Keratinocyte (primary cell): Measurements from ENCODE around the gene CD8B.

ENCODE experiments used
- CTCF ChIP-seq, 3 experiments: IDR thresholded peaks in 1 of 3; conservative IDR thresholded peaks in 1 of 3; optimal IDR thresholded peaks in 1 of 3; 2 replicates in 2 of 3; 3 replicates in 1 of 3; pipeline versions ENCODE3 to v1.5.1; 2011; ENCODE audit warnings: low read length in 3 of 3, mild to moderate bottlenecking in 3 of 3, moderate library complexity in 2 of 3, control low read depth in 1 of 3, inconsistent platforms in 1 of 3; ENCODE audit not compliant: insufficient read depth in 2 of 3; ENCODE audit errors: extremely low read depth in 1 of 3
- EZH2 ChIP-seq: IDR thresholded peaks from one replicate; pipeline ENCODE4 v1.6.1; 2012; ENCODE audit warnings: inconsistent platforms, mild to moderate bottlenecking, low read length, moderate library complexity

GRCh38 chr2:86782748-86783147, 78.9 kb downstream of the CD8B start:
- TF ChIP-seq CTCF (optimal IDR thresholded peaks at IDR 0.05 in 1 of 3, IDR thresholded peaks at IDR 0.05 in 1 of 3, conservative IDR thresholded peaks at IDR 0.05 in 1 of 3; ENCODE audit: extremely low read depth in 1 of 3, insufficient read depth in 2 of 3, low read length in 3 of 3) (no peak), EZH2 (no peak)
